HL-60 (cell line): ENCODE measurements around the gene C19orf81.

ENCODE experiments used
- DNase-seq, 2 experiments: peaks; one replicate each; pipeline ENCODE4 v3.0.0-alpha.2; 2010 to 2020; ENCODE audit warnings: low read depth in 1 of 2, low spot score in 1 of 2
- H3K27ac ChIP-seq: fragments of 250-450 bp; sonication (Bioruptor Pico); replicated peaks from 2 replicates; pipeline ENCODE4 v1.5.1; 2020; ENCODE audit warnings: mild to moderate bottlenecking, moderate library complexity
- H3K27me3 ChIP-seq: fragments of 250-450 bp; sonication (Bioruptor Pico); 2 replicates; pipeline ENCODE4 v1.5.1; 2021; ENCODE audit warnings: mild to moderate bottlenecking, moderate library complexity; ENCODE audit not compliant: insufficient read depth, poor library complexity, severe bottlenecking
- H3K4me3 ChIP-seq: replicated peaks from 2 replicates; pipeline ENCODE4 v1.5.1; 2011; ENCODE audit warnings: mild to moderate bottlenecking, control low read depth, low read length; ENCODE audit not compliant: insufficient read depth
- CTCF ChIP-seq: IDR thresholded peaks from one replicate; pipeline ENCODE4 v1.5.1; 2011; ENCODE audit warnings: low read length, control low read depth, inconsistent platforms; ENCODE audit not compliant: insufficient read depth
- GABPA ChIP-seq: IDR thresholded peaks from 2 replicates; pipeline ENCODE4 v1.6.1; 2012; ENCODE audit warnings: low read depth
- POLR2AphosphoS5 ChIP-seq: IDR thresholded peaks from 2 replicates; pipeline ENCODE4 v1.6.1; 2012; ENCODE audit warnings: low read depth
- REST ChIP-seq: IDR thresholded peaks from 2 replicates; pipeline ENCODE4 v1.6.1; 2012; ENCODE audit warnings: low read depth; ENCODE audit not compliant: insufficient replicate concordance
- SPI1 ChIP-seq: IDR thresholded peaks from 2 replicates; pipeline ENCODE4 v1.6.1; 2012; ENCODE audit warnings: low read depth, mild to moderate bottlenecking, borderline replicate concordance

Gene C19orf81

GRCh38 chr19:50645107-50645506 lies 4.1 kb upstream of the C19orf81 start:
- TF ChIP-seq POLR2AphosphoS5, result no peak
- TF ChIP-seq GABPA, result no peak
- TF ChIP-seq REST, result no peak
- no peak for TF ChIP-seq CTCF
- DNase-seq, result no peak
- H3K27me3 ChIP-seq, result peaks cover 4% of the 10 kb centered on the region
- H3K4me3 ChIP-seq, result no peak overlapping the region
- H3K27ac ChIP-seq, result no peak overlapping the region

- H3K27me3 ChIP-seq, result no peaks in the 10 kb centered on the region
- H3K4me3 ChIP-seq, result no peak overlapping the region
- no peak for DNase-seq
- TF ChIP-seq GABPA, result no peak
- H3K27ac ChIP-seq, result no peak overlapping the region
Measured at GRCh38 chr19:50646074-50646807, 3.0 kb upstream of the C19orf81 start.

- DNase-seq, result no peak
- Histone ChIP-seq H3K4me3 (no peak overlapping the region), H3K27me3 (no peaks in the 10 kb centered on the region), H3K27ac (no peak overlapping the region)
- TF ChIP-seq GABPA, result no peak
Measured at GRCh38 chr19:50647879-50648615, 1.2 kb upstream of the C19orf81 start.

- Histone ChIP-seq H3K27ac (no peak overlapping the region), H3K4me3 (no peak overlapping the region), H3K27me3 (no peaks in the 10 kb centered on the region)
- no peak for DNase-seq
- no peak for TF ChIP-seq SPI1
- no peak for TF ChIP-seq GABPA
- TF ChIP-seq CTCF, result no peak
- TF ChIP-seq REST, result no peak
- no peak for TF ChIP-seq POLR2AphosphoS5
Measured at GRCh38 chr19:50648659-50649058, 586 bp upstream of the C19orf81 start.

GRCh38 chr19:50651174-50651573 lies 1.9 kb downstream of the C19orf81 start:
- TF ChIP-seq CTCF, result no peak
- TF ChIP-seq SPI1, result no peak
- TF ChIP-seq POLR2AphosphoS5, result no peak
- no peak for TF ChIP-seq REST
- no peak for TF ChIP-seq GABPA
- Histone ChIP-seq H3K27ac (no peak overlapping the region), H3K4me3 (no peak overlapping the region), H3K27me3 (no peaks in the 10 kb centered on the region)
- no peak for DNase-seq
